HepG2 (cell line): ENCODE data around the gene NEURL2. TPM values are rescaled to one million over a fixed set of nuclear protein-coding genes. Genes with fewer than 3 reads are reported as not detected.
A peak's percentile ranks its signal among the peaks of the same experiment; 100 is the strongest.

Experiments
- AFF4 ChIP-seq: sonication (generic); formaldehyde crosslinking; IDR thresholded peaks from 2 replicates; pipeline ENCODE4 v1.4.0; 2020; ENCODE audit warnings: missing genetic modification reagents
- CREB1 ChIP-seq, 2 experiments: fragments of 450-650 bp in 1 of 2; IDR thresholded peaks; 2 replicates each; pipeline ENCODE4 v1.6.1; 2016 to 2017; ENCODE audit warnings: control low read depth in 1 of 2, mild to moderate bottlenecking in 1 of 2, missing compliant biosample characterization in 1 of 2, missing genetic modification characterization in 1 of 2
- ERF ChIP-seq: IDR thresholded peaks from 2 replicates; pipeline ENCODE4 v1.6.1; 2018; ENCODE audit warnings: missing biosample characterization, missing genetic modification reagents
- FUBP1 ChIP-seq: sonication (generic); formaldehyde crosslinking; IDR thresholded peaks from 2 replicates; pipeline ENCODE4 v1.5.1; 2020; ENCODE audit warnings: missing genetic modification reagents, mild to moderate bottlenecking, borderline replicate concordance
- HMG20A ChIP-seq: IDR thresholded peaks from 2 replicates; pipeline ENCODE4 v1.6.1; 2016; ENCODE audit warnings: borderline replicate concordance
- PHF8 ChIP-seq: sonication (generic); formaldehyde crosslinking; IDR thresholded peaks from 2 replicates; pipeline ENCODE4 v1.5.0; 2020; ENCODE audit warnings: missing genetic modification reagents
- PREB ChIP-seq: sonication (generic); formaldehyde crosslinking; IDR thresholded peaks from 2 replicates; pipeline ENCODE4 v1.4.0; 2020; ENCODE audit warnings: missing genetic modification reagents
- SMARCE1 ChIP-seq: fragments of 450-650 bp; IDR thresholded peaks from 2 replicates; pipeline ENCODE4 v1.6.1; 2017; ENCODE audit warnings: borderline replicate concordance
- ZBTB49 ChIP-seq: sonication (generic); formaldehyde crosslinking; IDR thresholded peaks from 2 replicates; pipeline ENCODE4 v1.4.0; 2020; ENCODE audit warnings: missing genetic modification reagents, borderline replicate concordance
- ZFP36L1 ChIP-seq: sonication (generic); formaldehyde crosslinking; IDR thresholded peaks from 2 replicates; pipeline ENCODE4 v1.8.0; 2022; ENCODE audit warnings: mild to moderate bottlenecking, missing genetic modification reagents, moderate library complexity
- ZFP37 ChIP-seq: sonication (generic); formaldehyde crosslinking; IDR thresholded peaks from 2 replicates; pipeline ENCODE4 v1.4.0; 2020; ENCODE audit warnings: missing genetic modification reagents, borderline replicate concordance
- ZNF224 ChIP-seq: sonication (generic); formaldehyde crosslinking; IDR thresholded peaks from 2 replicates; pipeline ENCODE4 v1.5.0; 2020; ENCODE audit warnings: mild to moderate bottlenecking, missing genetic modification reagents
- ZNF709 ChIP-seq: sonication (generic); formaldehyde crosslinking; IDR thresholded peaks from 2 replicates; pipeline ENCODE4 v1.5.0; 2020; ENCODE audit warnings: mild to moderate bottlenecking, missing genetic modification reagents
- ZNF883 ChIP-seq: sonication (generic); formaldehyde crosslinking; IDR thresholded peaks from 2 replicates; pipeline ENCODE4 v1.5.1; 2020; ENCODE audit warnings: mild to moderate bottlenecking, missing genetic modification reagents; ENCODE audit errors: not compliant biosample characterization
- ZZZ3 ChIP-seq: sonication (generic); formaldehyde crosslinking; IDR thresholded peaks from 2 replicates; pipeline ENCODE4 v1.4.0; 2020; ENCODE audit warnings: missing genetic modification reagents, mild to moderate bottlenecking, borderline replicate concordance
- polyA plus RNA-seq, 8 experiments: library from polyadenylated mRNA; depleted of rRNA in 3 of 8; stranded (reverse) in 7 of 8; unstranded in 1 of 8; fragments of >200 nt; fragmentation: Illumina TruSeq in 4 of 8; extraction: Trizol in 4 of 8; gene quantifications; 2 replicates each; pipeline versions ENCODE4 v1.2.1 to v1.2.3, GENCODE V29; 2011 to 2016; ENCODE audit warnings: low read depth in 4 of 8, missing spikeins in 1 of 8, mixed read lengths in 1 of 8; ENCODE audit not compliant: insufficient read depth in 1 of 8
- total RNA-seq, 5 experiments: library from RNA; depleted of rRNA; stranded (reverse); fragments of >200 nt; fragmentation: Illumina TruSeq; extraction: Trizol; gene quantifications; 2 replicates each; pipeline ENCODE4 v1.2.3, GENCODE V29; 2016; ENCODE audit warnings: low read depth in 1 of 5
- TF ChIP-seq, protein P1 (sequence below): sonication (generic); formaldehyde crosslinking; IDR thresholded peaks from 2 replicates; pipeline ENCODE4 v1.8.1; 2023; ENCODE audit warnings: mild to moderate bottlenecking, missing genetic modification reagents
- TF ChIP-seq, protein P2 (sequence below): sonication (generic); formaldehyde crosslinking; IDR thresholded peaks from 2 replicates; pipeline ENCODE4 v1.4.0; 2020; ENCODE audit warnings: missing genetic modification reagents

Gene NEURL2
- total and polyA plus RNA-seq, 2 of the 13 experiments (the other 11 are each of a cell fraction or from before 2014, with no cell fraction given) = 7.2 to 9.7 TPM

GRCh38 chr20:45890985-45891983, at the start of gene NEURL2, which contains the start of gene CTSA (continued):
- TF ChIP-seq ZBTB49 (CRISPR knock-in tag) (peak; percentile 96), CREB1 (IDR thresholded peaks at IDR 0.05) (peak; percentile 78), CREB1 (CRISPR knock-in tag; IDR thresholded peaks at IDR 0.05) (peak; percentile 49; the same call in 1 of the 2 replicates), ZNF709 (peak; percentile 96), PREB (CRISPR knock-in tag) (no peak), ZNF224 (CRISPR knock-in tag) (peak; percentile 88), ERF (CRISPR knock-in tag) (peak; percentile 99), ZFP37 (peak; percentile 94), ZNF883 (CRISPR knock-in tag) (peak; percentile 98), HMG20A (peak; percentile 69; the same call in 1 of the 2 replicates), FUBP1 (CRISPR knock-in tag) (peak; percentile 98; the same call in 1 of the 2 replicates), ZZZ3 (peak; percentile 98), PHF8 (CRISPR knock-in tag) (peak; percentile 91), ZFP36L1 (CRISPR knock-in tag) (peak; percentile 99), AFF4 (CRISPR knock-in tag) (peak; percentile 88), SMARCE1 (no peak)
- TF ChIP-seq, protein P1, sequence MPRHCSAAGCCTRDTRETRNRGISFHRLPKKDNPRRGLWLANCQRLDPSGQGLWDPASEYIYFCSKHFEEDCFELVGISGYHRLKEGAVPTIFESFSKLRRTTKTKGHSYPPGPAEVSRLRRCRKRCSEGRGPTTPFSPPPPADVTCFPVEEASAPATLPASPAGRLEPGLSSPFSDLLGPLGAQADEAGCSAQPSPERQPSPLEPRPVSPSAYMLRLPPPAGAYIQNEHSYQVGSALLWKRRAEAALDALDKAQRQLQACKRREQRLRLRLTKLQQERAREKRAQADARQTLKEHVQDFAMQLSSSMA (CRISPR knock-in tag) = peak; percentile 98
- TF ChIP-seq, protein P2, sequence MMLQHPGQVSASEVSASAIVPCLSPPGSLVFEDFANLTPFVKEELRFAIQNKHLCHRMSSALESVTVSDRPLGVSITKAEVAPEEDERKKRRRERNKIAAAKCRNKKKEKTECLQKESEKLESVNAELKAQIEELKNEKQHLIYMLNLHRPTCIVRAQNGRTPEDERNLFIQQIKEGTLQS (CRISPR knock-in tag) = no peak
